Measurements from ENCODE around the gene JOSD1. TPM values are rescaled to one million over a fixed set of nuclear protein-coding genes. Genes with fewer than 3 reads are reported as not detected.
"Not testable (repeated sequence)": the region's sequence is repeated elsewhere in the genome, so short reads cannot be mapped to it uniquely, and the experiment has no call there.

Gene JOSD1
- total RNA-seq, 1 donor from 2014 or later = 59.6 TPM

GRCh38 chr22:38653741-38654140, 47.0 kb downstream of the JOSD1 start:
- peaks cover 11% of the 10 kb centered on the region for H3K36me3 Mint-ChIP-seq
- H3K9me3 Mint-ChIP-seq = peaks cover 4% of the 10 kb centered on the region
- H3K4me3 Mint-ChIP-seq = peak overlapping the region; percentile 35
- no peaks in the 10 kb centered on the region for H3K27me3 Mint-ChIP-seq (ENCODE audit: low read depth)
- TF ChIP-seq CTCF (IDR thresholded peaks at IDR 0.05; ENCODE audit: unreplicated experiment) = no peak
- no peak for DNase-seq (ENCODE audit: low spot score in 2 of 2, unreplicated experiment in 2 of 2)
- H3K27ac Mint-ChIP-seq = no peak overlapping the region
- peaks cover 12% of the 10 kb centered on the region for H3K4me1 Mint-ChIP-seq

GRCh38 chr22:38652859-38653258, 47.9 kb downstream of the JOSD1 start:
- H3K9me3 Mint-ChIP-seq = peaks cover 4% of the 10 kb centered on the region
- no peaks in the 10 kb centered on the region for H3K27me3 Mint-ChIP-seq (ENCODE audit: low read depth)
- no peak for TF ChIP-seq CTCF (IDR thresholded peaks at IDR 0.05; ENCODE audit: unreplicated experiment)
- H3K4me1 Mint-ChIP-seq = peaks cover 11% of the 10 kb centered on the region
- H3K27ac Mint-ChIP-seq = no peak overlapping the region
- no peak for DNase-seq (ENCODE audit: low spot score in 2 of 2, unreplicated experiment in 2 of 2)
- peaks cover 13% of the 10 kb centered on the region for H3K36me3 Mint-ChIP-seq
- no peak overlapping the region for H3K4me3 Mint-ChIP-seq

GRCh38 chr22:38649841-38650522, 50.8 kb downstream of the JOSD1 start:
- Mint-ChIP-seq H3K9me3 (peaks cover 4% of the 10 kb centered on the region), H3K36me3 (peaks cover 23% of the 10 kb centered on the region), H3K4me1 (no peaks in the 10 kb centered on the region), H3K27ac (no peak overlapping the region), H3K4me3 (no peak overlapping the region), H3K27me3 (ENCODE audit: low read depth) (no peaks in the 10 kb centered on the region)
- no peak for DNase-seq (ENCODE audit: low spot score in 2 of 2, unreplicated experiment in 2 of 2)
- TF ChIP-seq CTCF (IDR thresholded peaks at IDR 0.05; ENCODE audit: unreplicated experiment) = no peak

- Mint-ChIP-seq H3K27ac (no peak overlapping the region), H3K4me3 (no peak overlapping the region), H3K36me3 (peaks cover 40% of the 10 kb centered on the region), H3K9me3 (no peaks in the 10 kb centered on the region), H3K27me3 (ENCODE audit: low read depth) (no peaks in the 10 kb centered on the region), H3K4me1 (no peaks in the 10 kb centered on the region)
- DNase-seq (ENCODE audit: low spot score in 2 of 2, unreplicated experiment in 2 of 2) = no peak
- TF ChIP-seq CTCF (IDR thresholded peaks at IDR 0.05; ENCODE audit: unreplicated experiment) = no peak
Measured at GRCh38 chr22:38645430-38645829, 55.3 kb downstream of the JOSD1 start.

GRCh38 chr22:38644245-38644644, 56.5 kb downstream of the JOSD1 start:
- H3K27me3 Mint-ChIP-seq (ENCODE audit: low read depth); H3K4me3 Mint-ChIP-seq; DNase-seq (ENCODE audit: low spot score in 2 of 2, unreplicated experiment in 2 of 2); H3K9me3 Mint-ChIP-seq; H3K4me1 Mint-ChIP-seq; H3K27ac Mint-ChIP-seq: not testable (repeated sequence)
- H3K36me3 Mint-ChIP-seq = peaks cover 39% of the 10 kb centered on the region

GRCh38 chr22:38641476-38642040, 59.2 kb downstream of the JOSD1 start:
- Mint-ChIP-seq H3K27me3 (ENCODE audit: low read depth) (no peaks in the 10 kb centered on the region), H3K9me3 (no peaks in the 10 kb centered on the region), H3K4me1 (no peaks in the 10 kb centered on the region), H3K4me3 (no peak overlapping the region), H3K36me3 (peaks cover 32% of the 10 kb centered on the region), H3K27ac (no peak overlapping the region)
- no peak for DNase-seq (ENCODE audit: low spot score in 2 of 2, unreplicated experiment in 2 of 2)
- no peak for TF ChIP-seq CTCF (IDR thresholded peaks at IDR 0.05; ENCODE audit: unreplicated experiment)

Data from mesothelial cell of epicardium (in vitro differentiated cells).